HG03045 (cell line): ENCODE data around the gene GAB3.

ENCODE experiments used
- ATAC-seq: cut with Tn5 transposase; IDR thresholded peaks from one replicate; pipeline ENCODE4 v1.9.1; 2021; ENCODE audit warnings: mild to moderate bottlenecking, moderate library complexity; ENCODE audit not compliant: unreplicated experiment

GAB3 gene

GRCh38 chrX:154750301-154751202 lies at the start of gene GAB3:
Gene GAB3, minus strand, starts transcription at chrX:154751077. Its CDS starts 52 bp downstream, at chrX:154751025.
- peak; percentile 66 for ATAC-seq

DNA sequence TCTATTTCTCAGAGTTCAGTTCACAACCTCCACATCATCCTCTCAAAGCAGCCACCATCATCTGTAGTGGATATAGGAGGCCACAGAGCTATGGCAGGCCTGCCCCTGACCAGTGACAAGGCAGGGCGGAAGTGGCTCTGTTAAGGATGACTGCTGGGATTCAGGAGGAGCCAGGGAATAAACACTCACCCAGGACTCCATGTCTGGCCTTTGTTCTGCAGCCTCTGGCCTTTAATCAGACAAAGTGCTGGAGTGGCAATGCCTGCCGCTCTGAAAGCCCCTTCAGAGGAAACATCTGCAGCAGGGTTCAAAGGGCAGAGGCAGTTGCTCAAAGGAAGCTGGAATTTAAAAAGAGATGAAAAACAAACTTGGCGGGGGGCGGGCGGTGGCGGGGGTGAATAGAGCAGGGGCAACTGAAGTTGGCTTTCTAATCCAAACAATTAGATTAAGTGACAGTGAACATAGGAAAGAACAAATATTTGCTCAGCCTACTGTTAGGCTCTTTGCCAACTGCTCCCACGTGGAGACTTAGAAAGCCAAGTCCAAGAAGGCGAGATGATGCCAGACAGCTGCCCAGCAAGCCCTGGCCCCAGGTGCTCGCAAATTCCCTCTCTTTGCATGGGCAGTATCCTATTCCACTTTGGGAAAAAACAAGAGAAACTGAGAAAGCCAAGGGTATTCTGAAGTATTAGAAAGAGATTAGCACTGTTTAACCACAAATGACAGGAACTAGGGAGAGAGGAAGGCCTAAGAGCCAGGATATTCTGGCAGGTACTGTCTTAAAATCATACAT lies 48.9 kb upstream of the GAB3 start:
- ATAC-seq, result no peak

- ATAC-seq, result no peak
Measured at GRCh38 chrX:154797006-154797405, 46.1 kb upstream of the GAB3 start.

- no peak for ATAC-seq
Measured at GRCh38 chrX:154795016-154795415, 44.1 kb upstream of the GAB3 start.

GRCh38 chrX:154793084-154793795 lies 42.4 kb upstream of the GAB3 start:
- no peak for ATAC-seq

- ATAC-seq, result no peak
Measured at GRCh38 chrX:154791939-154792338, 41.1 kb upstream of the GAB3 start.

DNA sequence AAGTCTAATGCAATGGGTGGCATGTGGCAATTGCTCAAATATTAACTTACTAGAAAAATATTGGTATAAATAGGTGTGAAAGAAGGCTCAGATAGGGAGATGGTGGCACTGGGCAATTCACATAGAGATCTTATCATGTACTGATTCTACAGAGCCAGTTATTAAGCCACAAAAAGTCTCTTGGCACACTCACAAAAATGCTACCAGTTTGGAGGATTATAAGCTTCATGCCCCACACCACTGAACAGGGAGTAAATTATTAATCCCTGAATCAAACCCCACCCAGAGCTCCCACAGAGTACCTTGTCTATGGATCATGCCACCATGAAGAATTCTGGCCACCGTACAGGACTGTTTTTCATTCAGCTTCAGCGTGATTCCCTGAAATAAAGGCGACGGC lies 40.6 kb upstream of the GAB3 start:
- ATAC-seq, result no peak

- no peak for ATAC-seq
Measured at GRCh38 chrX:154785716-154786115, 34.8 kb upstream of the GAB3 start.

DNA sequence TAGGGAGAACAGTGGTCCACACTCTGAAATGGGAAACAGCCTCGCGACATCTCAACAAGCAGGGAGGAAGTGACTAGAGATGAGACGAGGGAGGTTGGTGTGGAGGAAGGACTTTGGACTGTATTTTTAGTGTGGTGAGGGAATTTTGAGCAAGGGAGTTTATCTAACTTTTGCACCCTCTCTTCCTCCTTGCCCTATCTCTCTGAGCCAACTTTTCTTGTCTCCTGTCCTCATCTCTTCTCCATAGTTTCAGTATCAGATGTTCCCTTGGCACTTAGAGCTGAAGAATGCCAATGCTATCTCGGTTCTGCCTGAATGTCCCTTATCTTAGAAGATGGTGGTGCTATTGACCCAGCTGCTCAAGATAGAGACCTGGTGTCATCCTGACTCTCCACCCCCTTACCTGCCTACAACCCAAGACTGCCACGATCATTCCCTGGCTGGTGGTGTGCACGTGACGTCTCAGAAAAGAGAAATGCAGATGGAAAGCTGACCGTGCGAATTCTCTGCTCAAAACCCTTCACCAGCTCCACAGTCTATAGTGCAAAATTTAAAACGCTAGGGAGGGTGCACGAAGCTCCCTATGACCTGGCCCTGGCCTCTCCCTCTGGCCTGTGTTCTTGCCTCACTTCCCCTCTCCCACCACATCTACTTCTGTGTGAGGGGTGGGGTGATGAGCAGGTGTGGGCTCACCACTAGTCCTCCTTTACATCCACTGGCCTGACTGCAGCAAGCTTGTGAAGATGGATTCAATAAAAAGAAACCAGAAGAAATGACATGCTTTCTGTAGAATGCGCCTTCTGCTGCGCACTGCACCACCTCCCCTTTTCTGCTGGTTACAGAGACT lies 33.5 kb upstream of the GAB3 start:
- no peak for ATAC-seq

DNA sequence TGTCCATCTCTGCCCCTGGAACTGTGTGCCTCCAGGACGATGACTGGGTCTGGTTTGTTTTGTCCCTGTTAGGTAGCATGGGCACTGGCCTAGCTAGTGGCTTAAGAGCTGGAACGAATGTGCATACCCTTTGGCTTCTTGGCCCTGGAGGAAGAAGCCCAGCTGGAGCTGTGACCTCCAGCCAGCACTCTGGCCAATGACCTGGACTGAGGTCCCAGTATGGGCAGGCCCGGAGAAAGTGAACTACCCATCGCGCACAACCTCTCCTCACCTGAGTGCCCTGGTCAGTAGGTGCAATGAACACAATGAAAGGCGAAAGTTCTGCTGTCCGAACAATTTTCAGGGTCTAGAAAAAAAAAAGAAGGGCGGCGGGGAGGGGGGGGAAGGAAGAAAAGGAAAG lies 30.1 kb upstream of the GAB3 start:
- no peak for ATAC-seq

- ATAC-seq, result no peak
Measured at GRCh38 chrX:154779261-154779660, 28.4 kb upstream of the GAB3 start.

DNA sequence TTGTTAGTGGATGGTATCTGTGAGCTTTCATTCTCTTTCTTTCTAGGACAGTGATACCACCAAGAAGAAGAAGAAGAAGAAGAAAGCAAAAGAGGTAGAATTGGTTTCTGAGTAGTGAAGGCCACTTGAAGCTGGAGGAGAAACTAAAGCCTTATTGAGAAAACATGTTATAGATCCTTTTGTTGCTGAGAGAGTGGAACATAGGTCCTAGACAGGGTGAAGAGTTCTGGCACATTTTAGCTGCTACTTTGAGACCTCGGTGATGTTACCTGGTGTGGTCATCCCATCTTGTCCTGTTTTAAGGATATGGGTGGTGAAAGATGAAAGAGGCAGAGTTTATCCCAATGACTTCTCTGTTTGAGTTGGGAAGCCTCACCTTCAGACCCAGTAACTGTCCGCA lies 25.9 kb upstream of the GAB3 start:
- no peak for ATAC-seq

DNA sequence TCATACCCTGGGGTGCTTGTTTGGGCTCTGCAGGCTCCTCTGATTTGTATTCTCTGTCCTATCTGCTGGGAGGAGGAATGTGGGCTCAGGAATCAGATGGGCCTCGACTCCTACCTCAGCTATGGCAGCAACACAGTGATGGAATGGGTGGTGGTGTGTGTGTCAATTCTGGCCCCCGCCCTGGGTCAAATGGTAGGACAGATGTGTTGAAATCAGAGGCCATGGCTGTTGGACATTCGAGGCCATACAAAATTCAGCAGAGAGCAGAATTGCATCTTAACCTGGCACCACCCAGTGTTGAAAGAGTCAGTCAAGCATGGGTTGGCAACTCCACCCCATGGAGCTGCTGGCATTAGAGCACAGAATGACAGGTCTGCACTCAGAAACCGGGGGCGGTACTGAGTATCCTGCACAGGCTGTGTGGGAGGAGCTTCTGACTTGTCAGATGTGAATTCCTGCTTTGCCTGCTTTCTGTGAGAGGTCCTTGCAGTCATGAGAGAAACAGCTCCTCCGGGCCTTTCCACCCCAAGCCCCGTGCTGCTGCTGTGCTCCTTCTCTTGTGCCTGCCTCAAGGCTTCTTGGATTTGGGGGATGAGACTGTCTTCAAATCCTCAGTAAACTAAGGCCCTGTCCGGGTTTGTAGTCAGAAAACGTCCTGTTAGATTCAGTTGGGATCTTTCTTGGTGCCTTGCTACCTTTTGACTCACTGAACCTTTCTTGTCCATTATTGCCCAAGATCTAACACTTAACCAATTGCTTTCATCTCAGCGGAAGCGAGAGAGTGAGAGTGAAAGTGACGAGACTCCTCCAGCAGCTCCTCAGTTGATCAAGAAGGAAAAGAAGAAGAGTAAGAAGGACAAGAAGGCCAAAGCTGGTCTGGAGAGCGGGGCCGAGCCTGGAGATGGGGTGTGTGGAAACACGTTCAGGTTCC lies 24.8 kb upstream of the GAB3 start:
- ATAC-seq, result no peak

- no peak for ATAC-seq
Measured at GRCh38 chrX:154774622-154775021, 23.7 kb upstream of the GAB3 start.

GRCh38 chrX:154762537-154763296 lies 11.8 kb upstream of the GAB3 start, which contains the start of gene DKC1:
Gene DKC1, plus strand, starts transcription at chrX:154762864. Its CDS starts 102 bp downstream, at chrX:154762966.
- peak; percentile 87 for ATAC-seq

- no peak for ATAC-seq
Measured at GRCh38 chrX:154761977-154762536, 11.2 kb upstream of the GAB3 start.

GRCh38 chrX:154758696-154759095 lies 7.8 kb upstream of the GAB3 start:
- no peak for ATAC-seq

GRCh38 chrX:154751669-154752271 lies 893 bp upstream of the GAB3 start:
- no peak for ATAC-seq
